SK-N-SH (cell line): ENCODE data around the gene ZNF765. TPM values are rescaled to one million over a fixed set of nuclear protein-coding genes. Genes with fewer than 3 reads are reported as not detected.
"Not testable (repeated sequence)": the region's sequence is repeated elsewhere in the genome, so short reads cannot be mapped to it uniquely, and the experiment has no call there.

Experiments
- CTCF ChIA-PET: fragments of 300-600, 350-600 bp; formaldehyde crosslinking; extraction: SDS; loops from one replicate; lab custom pipeline; 2021; lab: Yijun Ruan, JAX
- POLR2A ChIA-PET: fragments of 350-600 bp; sonication (Branson Sonifier 250); formaldehyde crosslinking; extraction: SDS; loops from one replicate; lab custom pipeline; 2020; ENCODE audit warnings: antibody characterized with exemption, inconsistent platforms; lab: Yijun Ruan, JAX
- DNase-seq: peaks from one replicate; pipeline ENCODE4 v3.0.0; 2012
- H2AFZ ChIP-seq: fragments of 200-600 bp; sonication (generic); 2 replicates; pipeline ENCODE4 v1.8.1; 2016; ENCODE audit warnings: antibody characterized with exemption, mild to moderate bottlenecking, low read depth
- H3F3A ChIP-seq: fragments of 200-600 bp; sonication (generic); replicated peaks from 2 replicates; pipeline ENCODE3; 2016; ENCODE audit warnings: antibody characterized with exemption, mild to moderate bottlenecking; ENCODE audit not compliant: insufficient read depth
- H3K27ac ChIP-seq, 2 experiments: fragments of 200-500 bp in 1 of 2; fragments of 200-600 bp in 1 of 2; sonication (Bioruptor generic) in 1 of 2; sonication (generic), shearing (Covaris generic) in 1 of 2; 2 replicates each; pipeline versions ENCODE4 v1.5.1 to v1.6.1; 2014 to 2016; ENCODE audit warnings: low read depth in 2 of 2, inconsistent platforms in 1 of 2, low read length in 1 of 2, mild to moderate bottlenecking in 1 of 2, mixed read lengths in 1 of 2
- H3K27me3 ChIP-seq: fragments of 200-600 bp; sonication (generic), shearing (Covaris generic); 2 replicates; pipeline ENCODE4 v1.6.1; 2016; ENCODE audit warnings: mixed run types; ENCODE audit not compliant: insufficient read depth
- H3K36me3 ChIP-seq, 2 experiments: fragments of 200-500 bp in 1 of 2; fragments of 200-600 bp in 1 of 2; sonication (Bioruptor generic) in 1 of 2; sonication (generic) in 1 of 2; replicated peaks in 1 of 2; 2 replicates each; pipeline versions ENCODE3 to v1.5.1; 2014 to 2016; ENCODE audit warnings: low read length in 1 of 2, mild to moderate bottlenecking in 1 of 2; ENCODE audit not compliant: insufficient read depth in 2 of 2, control insufficient read depth in 1 of 2
- H3K4me1 ChIP-seq, 2 experiments: fragments of 200-500 bp in 1 of 2; fragments of 200-600 bp in 1 of 2; sonication (Bioruptor generic) in 1 of 2; sonication (generic), shearing (Covaris generic) in 1 of 2; 2 replicates each; pipeline versions ENCODE4 v1.5.1 to v1.6.1; 2014 to 2016; ENCODE audit warnings: low read depth in 1 of 2, low read length in 1 of 2, mixed run types in 1 of 2; ENCODE audit not compliant: insufficient read depth in 2 of 2, control insufficient read depth in 1 of 2
- H3K4me2 ChIP-seq: fragments of 200-600 bp; sonication (generic), shearing (Covaris generic); 2 replicates; pipeline ENCODE4 v1.6.1; 2017; ENCODE audit warnings: mixed run types
- H3K4me3 ChIP-seq, 2 experiments: fragments of 200-500 bp in 1 of 2; fragments of 200-600 bp in 1 of 2; sonication (Bioruptor generic) in 1 of 2; sonication (generic), shearing (Covaris generic) in 1 of 2; 2 replicates each; pipeline versions ENCODE4 v1.5.1 to v1.8.1; 2014 to 2016; ENCODE audit warnings: low read depth in 2 of 2, inconsistent platforms in 1 of 2, low read length in 1 of 2, mild to moderate bottlenecking in 1 of 2, mixed read lengths in 1 of 2, moderate library complexity in 1 of 2
- H3K79me2 ChIP-seq: fragments of 200-600 bp; sonication (generic); 2 replicates; pipeline ENCODE4 v1.8.1; 2017; ENCODE audit warnings: mild to moderate bottlenecking; ENCODE audit not compliant: insufficient read depth
- H3K9ac ChIP-seq: fragments of 200-600 bp; sonication (generic); 2 replicates; pipeline ENCODE4 v1.6.1; 2017; ENCODE audit warnings: mixed run types
- H3K9me2 ChIP-seq: fragments of 200-600 bp; sonication (generic); 2 replicates; pipeline ENCODE4 v1.6.1; 2017; ENCODE audit warnings: mixed run types
- H3K9me3 ChIP-seq: fragments of 200-600 bp; sonication (generic); 2 replicates; pipeline ENCODE4 v1.6.1; 2017; ENCODE audit warnings: mixed run types, mild to moderate bottlenecking, moderate library complexity
- H4K20me1 ChIP-seq: fragments of 200-600 bp; sonication (generic); 2 replicates; pipeline ENCODE4 v1.6.1; 2017; ENCODE audit warnings: mild to moderate bottlenecking, mixed run types; ENCODE audit not compliant: insufficient read depth
- FOSL2 ChIP-seq: IDR thresholded peaks from 2 replicates; pipeline ENCODE4 v1.4.0; 2012; ENCODE audit warnings: low read depth, mild to moderate bottlenecking, moderate library complexity, borderline replicate concordance
- FOXJ3 ChIP-seq: sonication (generic); formaldehyde crosslinking; IDR thresholded peaks from 2 replicates; pipeline ENCODE4 v1.5.1; 2020; ENCODE audit warnings: mild to moderate bottlenecking, missing genetic modification reagents
- GABPA ChIP-seq: IDR thresholded peaks from 2 replicates; pipeline ENCODE4 v1.4.0; 2012; ENCODE audit warnings: low read depth, mild to moderate bottlenecking
- GATA2 ChIP-seq: sonication (generic); formaldehyde crosslinking; IDR thresholded peaks from 2 replicates; pipeline ENCODE4 v1.5.0; 2020; ENCODE audit warnings: mild to moderate bottlenecking, missing genetic modification reagents
- MXI1 ChIP-seq: IDR thresholded peaks from 2 replicates; pipeline ENCODE4 v1.6.1; 2012; ENCODE audit warnings: mild to moderate bottlenecking, low read depth, low read length, improper control_type of control experiment
- RXRA ChIP-seq: IDR thresholded peaks from 2 replicates; pipeline ENCODE4 v1.4.0; 2012; ENCODE audit warnings: low read depth, mild to moderate bottlenecking, borderline replicate concordance
- SMC3 ChIP-seq: IDR thresholded peaks from 2 replicates; pipeline ENCODE4 v1.6.1; 2012; ENCODE audit warnings: low read depth, low read length, improper control_type of control experiment
- TEAD4 ChIP-seq: IDR thresholded peaks from 2 replicates; pipeline ENCODE4 v1.4.0; 2012; ENCODE audit warnings: mild to moderate bottlenecking, borderline replicate concordance; ENCODE audit not compliant: insufficient read depth
- WGBS: methylation state at CpG from one replicate; pipeline ENCODE4 v1.1.6; 2017; ENCODE audit warnings: low lambda C conversion rate; 5-methylcytosine and 5-hydroxymethylcytosine counted together
- polyA plus RNA-seq, 3 experiments: library from polyadenylated mRNA; depleted of rRNA; stranded (reverse); fragments of >200 nt; gene quantifications; 2 replicates each; pipeline ENCODE4 v1.2.3, GENCODE V29; 2012
- TF ChIP-seq, protein P1 (sequence below): IDR thresholded peaks from 2 replicates; pipeline ENCODE4 v1.4.0; 2012; ENCODE audit warnings: low read depth, borderline replicate concordance
- TF ChIP-seq, protein P2 (sequence below): fragments of 200-600 bp; sonication (generic); IDR thresholded peaks from 2 replicates; pipeline ENCODE4 v1.6.1; 2017; ENCODE audit warnings: antibody characterized with exemption, mild to moderate bottlenecking, moderate library complexity

Gene ZNF765
- polyA plus RNA-seq, 1 of the 3 experiments (the other 2 are of a cell fraction): 2.3 TPM

DNA sequence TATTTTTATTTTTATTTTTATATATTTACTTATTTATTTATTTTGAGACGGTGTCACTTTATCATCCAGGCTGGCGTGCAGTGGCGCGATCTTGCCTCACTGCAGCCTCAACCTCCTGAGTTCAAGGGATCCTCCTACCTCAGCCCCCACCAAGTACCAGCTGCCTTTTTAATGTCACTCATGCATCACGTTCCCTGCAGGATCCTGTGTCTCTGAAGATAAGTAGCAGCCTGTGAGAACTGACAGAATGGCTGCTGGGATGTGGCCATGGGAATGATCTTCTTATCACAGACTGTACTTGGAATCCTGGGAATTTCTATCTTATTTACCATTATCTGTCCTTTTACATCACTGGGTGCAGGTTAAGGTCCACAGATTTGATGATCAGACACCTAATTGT is 27.6 kb downstream of the ZNF765 start:
- Histone ChIP-seq H4K20me1 (no peaks in the 10 kb centered on the region), H3K4me3 (no peak overlapping the region), H3K9me2 (no peaks in the 10 kb centered on the region), H3K4me2 (no peak overlapping the region), H3K4me1 (no peaks in the 10 kb centered on the region), H3K27ac (no peak overlapping the region), H3K36me3 (no peaks in the 10 kb centered on the region), H3K9ac (no peak overlapping the region), H3K27me3 (no peaks in the 10 kb centered on the region), H2AFZ (no peak overlapping the region), H3K9me3 (no peaks in the 10 kb centered on the region), H3K79me2 (no peaks in the 10 kb centered on the region), H3F3A (no peaks in the 10 kb centered on the region)
- WGBS: 83% methylated on average over 5 of the region's 5 CpGs
- ChIA-PET POLR2A (no interaction called here), CTCF (interaction anchor here (1.4 kb wide), 1 partner anchor 324 kb away, joined by 7 read pairs; no protein-coding TSS in a partner anchor)
- no peak for DNase-seq
- TF ChIP-seq, protein P1, sequence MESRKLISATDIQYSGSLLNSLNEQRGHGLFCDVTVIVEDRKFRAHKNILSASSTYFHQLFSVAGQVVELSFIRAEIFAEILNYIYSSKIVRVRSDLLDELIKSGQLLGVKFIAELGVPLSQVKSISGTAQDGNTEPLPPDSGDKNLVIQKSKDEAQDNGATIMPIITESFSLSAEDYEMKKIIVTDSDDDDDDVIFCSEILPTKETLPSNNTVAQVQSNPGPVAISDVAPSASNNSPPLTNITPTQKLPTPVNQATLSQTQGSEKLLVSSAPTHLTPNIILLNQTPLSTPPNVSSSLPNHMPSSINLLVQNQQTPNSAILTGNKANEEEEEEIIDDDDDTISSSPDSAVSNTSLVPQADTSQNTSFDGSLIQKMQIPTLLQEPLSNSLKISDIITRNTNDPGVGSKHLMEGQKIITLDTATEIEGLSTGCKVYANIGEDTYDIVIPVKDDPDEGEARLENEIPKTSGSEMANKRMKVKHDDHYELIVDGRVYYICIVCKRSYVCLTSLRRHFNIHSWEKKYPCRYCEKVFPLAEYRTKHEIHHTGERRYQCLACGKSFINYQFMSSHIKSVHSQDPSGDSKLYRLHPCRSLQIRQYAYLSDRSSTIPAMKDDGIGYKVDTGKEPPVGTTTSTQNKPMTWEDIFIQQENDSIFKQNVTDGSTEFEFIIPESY: no peak
- TF ChIP-seq GATA2 (no peak), MXI1 (no peak), TEAD4 (no peak), SMC3 (no peak), FOSL2 (no peak), FOXJ3 (CRISPR knock-in tag) (no peak), GABPA (no peak), RXRA (no peak)

- not testable (repeated sequence) for H3F3A ChIP-seq, H3K36me3 ChIP-seq, H3K4me1 ChIP-seq, H2AFZ ChIP-seq, H3K9me2 ChIP-seq, DNase-seq, H3K27ac ChIP-seq, H3K9ac ChIP-seq, H3K9me3 ChIP-seq, H4K20me1 ChIP-seq, H3K27me3 ChIP-seq, H3K4me3 ChIP-seq, H3K4me2 ChIP-seq, H3K79me2 ChIP-seq
- ChIA-PET CTCF (interaction anchor here (1.4 kb wide), 1 partner anchor 323 kb away, joined by 7 read pairs; no protein-coding TSS in a partner anchor), POLR2A (interaction anchor here (0.6 kb wide), 1 partner anchor 316 kb away, joined by 3 read pairs; no protein-coding TSS in a partner anchor)
- 59% methylated on average over 3 of the region's 13 CpGs for WGBS
Observed at GRCh38 chr19:53423074-53423473, 28.1 kb downstream of the ZNF765 start.

GRCh38 chr19:53423680-53424079 is 28.7 kb downstream of the ZNF765 start:
- not testable (repeated sequence) for H3K36me3 ChIP-seq, H3F3A ChIP-seq, H2AFZ ChIP-seq, H3K4me2 ChIP-seq, H3K4me3 ChIP-seq, H3K27ac ChIP-seq, H3K9ac ChIP-seq, H3K27me3 ChIP-seq, H3K79me2 ChIP-seq, H3K9me2 ChIP-seq, H3K9me3 ChIP-seq, H4K20me1 ChIP-seq, H3K4me1 ChIP-seq
- ChIA-PET CTCF (interaction anchor here (0.7 to 1.5 kb wide), 3 partner anchors 89 to 326 kb away, joined by 4 to 9 read pairs (median 7); no protein-coding TSS in a partner anchor), POLR2A (interaction anchor here (0.6 kb wide), 1 partner anchor 316 kb away, joined by 3 read pairs; no protein-coding TSS in a partner anchor)
- 66% methylated on average over 8 of the region's 8 CpGs for WGBS
- TF ChIP-seq, protein P2, sequence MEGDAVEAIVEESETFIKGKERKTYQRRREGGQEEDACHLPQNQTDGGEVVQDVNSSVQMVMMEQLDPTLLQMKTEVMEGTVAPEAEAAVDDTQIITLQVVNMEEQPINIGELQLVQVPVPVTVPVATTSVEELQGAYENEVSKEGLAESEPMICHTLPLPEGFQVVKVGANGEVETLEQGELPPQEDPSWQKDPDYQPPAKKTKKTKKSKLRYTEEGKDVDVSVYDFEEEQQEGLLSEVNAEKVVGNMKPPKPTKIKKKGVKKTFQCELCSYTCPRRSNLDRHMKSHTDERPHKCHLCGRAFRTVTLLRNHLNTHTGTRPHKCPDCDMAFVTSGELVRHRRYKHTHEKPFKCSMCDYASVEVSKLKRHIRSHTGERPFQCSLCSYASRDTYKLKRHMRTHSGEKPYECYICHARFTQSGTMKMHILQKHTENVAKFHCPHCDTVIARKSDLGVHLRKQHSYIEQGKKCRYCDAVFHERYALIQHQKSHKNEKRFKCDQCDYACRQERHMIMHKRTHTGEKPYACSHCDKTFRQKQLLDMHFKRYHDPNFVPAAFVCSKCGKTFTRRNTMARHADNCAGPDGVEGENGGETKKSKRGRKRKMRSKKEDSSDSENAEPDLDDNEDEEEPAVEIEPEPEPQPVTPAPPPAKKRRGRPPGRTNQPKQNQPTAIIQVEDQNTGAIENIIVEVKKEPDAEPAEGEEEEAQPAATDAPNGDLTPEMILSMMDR: peak; percentile 12; the same call in 1 of the 2 replicates
- DNase-seq: peak; percentile 8
